ENCODE data around the gene PTPN7.

The PTPN7 gene

DNA sequence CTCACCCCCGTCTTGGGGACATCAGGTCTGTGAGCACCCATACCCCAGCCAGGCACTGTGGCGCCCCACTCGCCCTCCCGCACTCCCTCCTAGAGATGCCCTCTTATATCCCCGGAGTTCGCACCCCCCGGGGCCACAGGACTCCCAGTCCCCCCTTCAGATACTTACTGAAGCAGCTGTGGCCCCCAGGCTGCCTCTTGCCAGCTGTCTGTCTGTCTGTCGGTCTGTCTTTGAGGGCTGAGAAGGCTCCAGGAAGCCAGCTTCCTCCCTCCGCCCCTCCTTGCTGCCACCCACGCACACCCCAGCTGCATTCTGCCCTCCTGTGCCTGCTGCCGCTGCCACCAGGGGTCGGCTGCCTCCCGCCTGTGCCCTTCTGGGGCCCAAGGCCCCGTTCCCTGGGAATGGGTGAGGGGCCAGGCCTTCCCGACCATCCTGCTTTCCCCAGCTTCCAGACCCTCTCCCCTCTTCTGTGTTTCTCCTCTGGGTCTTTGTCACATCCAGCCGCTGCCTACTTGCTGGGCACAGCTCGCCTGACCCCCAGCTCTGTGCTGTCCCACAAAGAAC lies at the start of gene PTPN7:
TSS of gene PTPN7 (minus strand) at position 226 of the 564 bp plus-strand sequence. CDS start 1,200 bp downstream, outside the sequence.
- DNase-seq (ENCODE audit: low spot score) = peak; percentile 68
- TF ChIP-seq, protein P1, sequence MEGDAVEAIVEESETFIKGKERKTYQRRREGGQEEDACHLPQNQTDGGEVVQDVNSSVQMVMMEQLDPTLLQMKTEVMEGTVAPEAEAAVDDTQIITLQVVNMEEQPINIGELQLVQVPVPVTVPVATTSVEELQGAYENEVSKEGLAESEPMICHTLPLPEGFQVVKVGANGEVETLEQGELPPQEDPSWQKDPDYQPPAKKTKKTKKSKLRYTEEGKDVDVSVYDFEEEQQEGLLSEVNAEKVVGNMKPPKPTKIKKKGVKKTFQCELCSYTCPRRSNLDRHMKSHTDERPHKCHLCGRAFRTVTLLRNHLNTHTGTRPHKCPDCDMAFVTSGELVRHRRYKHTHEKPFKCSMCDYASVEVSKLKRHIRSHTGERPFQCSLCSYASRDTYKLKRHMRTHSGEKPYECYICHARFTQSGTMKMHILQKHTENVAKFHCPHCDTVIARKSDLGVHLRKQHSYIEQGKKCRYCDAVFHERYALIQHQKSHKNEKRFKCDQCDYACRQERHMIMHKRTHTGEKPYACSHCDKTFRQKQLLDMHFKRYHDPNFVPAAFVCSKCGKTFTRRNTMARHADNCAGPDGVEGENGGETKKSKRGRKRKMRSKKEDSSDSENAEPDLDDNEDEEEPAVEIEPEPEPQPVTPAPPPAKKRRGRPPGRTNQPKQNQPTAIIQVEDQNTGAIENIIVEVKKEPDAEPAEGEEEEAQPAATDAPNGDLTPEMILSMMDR (IDR thresholded peaks at IDR 0.05; ENCODE audit: extremely low read depth, missing control alignments) = peak; percentile 55

DNA sequence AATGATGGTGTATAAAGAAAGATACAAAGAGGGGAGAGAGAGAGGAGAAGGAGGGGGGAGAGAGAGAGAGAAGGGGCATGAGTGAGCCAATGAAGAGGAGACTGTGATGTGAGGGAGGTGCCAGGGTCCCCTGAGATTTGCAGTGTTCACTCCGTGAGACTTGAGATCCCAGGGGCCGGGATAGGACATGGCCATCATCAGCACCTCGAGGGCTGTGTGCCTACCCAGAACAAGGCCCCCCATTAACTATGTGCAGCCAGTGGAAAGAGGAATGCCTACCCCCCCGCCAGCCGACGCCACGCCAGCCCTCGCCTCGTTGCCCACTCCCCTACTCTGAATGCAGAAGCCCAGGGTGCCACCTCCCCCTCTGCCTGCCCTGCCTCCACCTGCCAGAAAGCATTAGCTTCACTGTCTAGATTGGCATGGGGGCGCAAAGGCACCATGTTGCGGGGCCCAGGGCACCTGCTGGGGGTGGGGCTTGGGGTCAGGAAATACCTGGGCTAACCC lies 48.0 kb upstream of the PTPN7 start:
- TF ChIP-seq, protein P1 (IDR thresholded peaks at IDR 0.05; ENCODE audit: extremely low read depth, missing control alignments) = no peak
- no peak for DNase-seq (ENCODE audit: low spot score)

DNA sequence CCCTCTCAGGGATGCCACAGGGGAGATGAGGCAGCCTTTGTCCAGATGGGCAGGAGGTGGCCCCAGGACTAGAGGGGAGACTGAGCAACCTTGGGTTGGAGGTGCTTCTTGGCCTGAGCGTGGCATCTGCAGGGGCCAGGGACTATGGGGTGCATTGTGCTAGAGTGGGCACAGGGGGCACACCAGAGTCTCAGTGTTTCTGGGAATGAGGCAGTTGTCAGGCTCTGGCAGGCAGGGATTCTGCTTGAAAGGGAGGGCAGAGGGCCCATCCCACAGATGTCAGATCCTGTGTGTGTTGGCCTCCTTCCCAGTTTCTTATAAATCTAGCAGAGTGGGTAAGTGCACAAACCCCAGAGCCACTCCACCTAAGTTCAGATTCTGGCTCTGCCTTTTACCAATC lies 46.9 kb upstream of the PTPN7 start:
- TF ChIP-seq, protein P1 (IDR thresholded peaks at IDR 0.05; ENCODE audit: extremely low read depth, missing control alignments) = no peak

DNA sequence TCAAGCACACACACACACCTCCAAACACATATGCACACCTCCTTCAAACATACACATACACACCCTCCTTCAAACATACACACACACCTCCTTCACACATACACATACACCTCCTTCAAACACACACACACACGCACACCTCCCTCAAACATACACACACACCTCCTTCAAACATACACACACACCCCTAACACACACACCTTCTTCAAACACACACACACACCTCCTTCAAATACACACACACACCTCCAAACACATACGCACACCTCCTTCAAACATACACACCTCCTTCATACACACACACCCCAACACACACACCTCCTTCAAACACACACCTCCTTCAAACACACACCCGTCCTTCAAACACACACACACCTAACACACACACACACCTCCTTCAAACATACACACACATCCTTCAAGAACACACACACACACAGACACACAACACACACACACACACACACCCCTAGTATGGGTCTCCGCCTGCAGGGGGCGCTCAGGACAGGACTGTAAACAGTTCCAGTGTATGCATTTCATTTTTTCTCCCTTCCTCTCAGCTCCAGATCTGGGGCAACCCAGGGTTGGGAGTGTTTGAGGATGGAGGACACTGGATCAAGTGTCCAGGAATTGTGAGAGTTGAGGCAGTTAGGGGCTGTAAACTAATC lies 45.3 kb upstream of the PTPN7 start:
- no peak for DNase-seq (ENCODE audit: low spot score)
- TF ChIP-seq, protein P1 (IDR thresholded peaks at IDR 0.05; ENCODE audit: extremely low read depth, missing control alignments) = no peak

More for the DNA sequence above, 46.9 kb upstream of the PTPN7 start:
- no peak for DNase-seq (ENCODE audit: low spot score)

DNA sequence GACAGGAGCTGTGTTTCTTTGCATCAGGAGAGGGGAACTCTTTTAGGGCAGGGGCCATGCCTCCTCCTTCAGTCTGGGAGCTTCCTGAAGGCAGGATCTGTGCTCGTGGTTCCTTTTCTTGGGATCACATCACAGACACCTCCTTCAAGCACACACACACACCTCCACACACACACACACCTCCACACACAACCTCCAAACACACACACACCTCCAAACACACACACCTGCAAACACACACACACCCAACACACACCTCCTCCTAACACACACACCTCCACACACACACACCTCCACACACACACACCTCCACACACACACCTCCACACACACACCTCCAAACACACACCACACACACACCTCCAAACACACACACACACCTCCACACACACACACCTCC lies 43.7 kb upstream of the PTPN7 start:
- DNase-seq (ENCODE audit: low spot score) = no peak
- TF ChIP-seq, protein P1 (IDR thresholded peaks at IDR 0.05; ENCODE audit: extremely low read depth, missing control alignments) = no peak

DNA sequence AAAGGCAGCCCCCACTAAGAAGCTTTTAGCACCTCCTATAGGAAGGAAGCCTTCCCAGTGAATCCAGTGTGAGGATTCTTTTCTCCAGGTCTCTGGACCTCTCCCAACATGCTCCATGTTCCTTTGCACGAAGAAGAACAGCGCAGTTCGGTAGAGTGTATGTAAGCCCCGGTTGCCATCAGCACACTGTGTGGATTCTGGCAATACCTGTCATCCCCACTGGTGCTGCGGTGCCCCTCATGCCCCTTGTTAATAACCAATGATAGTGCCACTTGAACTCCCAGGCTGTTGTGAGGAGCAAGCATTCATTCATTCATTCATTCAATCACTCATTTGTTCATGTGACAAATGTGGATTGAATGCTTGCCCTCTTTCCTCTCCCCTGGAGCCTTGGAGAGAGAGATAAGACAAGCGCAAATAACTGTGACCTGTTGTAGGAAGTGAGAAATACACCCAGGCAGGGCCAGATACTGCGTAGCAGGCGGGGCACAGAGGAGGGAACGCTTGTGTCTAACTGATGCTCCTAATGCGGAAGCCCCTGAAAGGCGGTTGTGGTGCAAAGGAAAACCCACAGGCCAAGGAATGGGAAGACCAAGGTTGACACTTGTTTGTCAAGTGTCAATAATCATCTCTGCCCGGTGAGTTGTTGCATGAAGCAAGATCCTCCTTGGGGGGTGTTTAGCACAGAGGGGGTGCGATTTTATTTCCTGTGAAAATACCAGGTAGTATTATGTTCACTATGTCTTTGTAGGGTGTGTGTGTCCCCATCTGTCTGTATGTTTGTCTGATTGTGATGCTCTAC lies 43.0 kb upstream of the PTPN7 start:
- TF ChIP-seq, protein P1 (IDR thresholded peaks at IDR 0.05; ENCODE audit: extremely low read depth, missing control alignments) = no peak
- DNase-seq (ENCODE audit: low spot score) = no peak

Data from GM20000 (cell line).